T1000 (cell line): Measurements from ENCODE around the gene ICAM1.

Experiments used
- DNase-seq: peaks from one replicate; lab custom pipeline; 2025; ENCODE audit warnings: mixed read lengths; lab: John Stamatoyannopoulos, UW

ICAM1 gene

DNA sequence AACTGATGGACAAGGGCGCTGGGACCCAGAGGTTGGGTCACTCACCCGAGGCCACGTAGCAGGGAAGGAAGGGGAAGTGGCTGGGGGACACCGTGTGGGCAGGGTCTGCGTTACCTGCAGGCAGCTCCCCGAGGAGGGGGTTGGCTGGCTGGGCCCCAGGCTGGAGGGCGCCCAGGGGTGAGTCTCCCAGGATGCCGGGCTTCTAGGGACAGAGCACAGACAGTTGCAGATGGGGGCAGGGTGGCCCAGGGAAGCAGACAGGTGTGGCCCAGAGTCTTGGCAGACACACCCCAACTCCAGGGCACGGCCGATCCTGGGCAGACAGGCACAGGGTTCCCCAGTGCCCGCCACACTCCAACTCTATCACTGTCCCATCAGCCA, 50.5 kb downstream of the ICAM1 start:
- DNase-seq = no peak

- DNase-seq = no peak
These were observed 51.2 kb downstream of the ICAM1 start for GRCh38 chr19:10321874-10322835.

GRCh38 chr19:10325732-10326131, 54.8 kb downstream of the ICAM1 start:
- no peak for DNase-seq

- no peak for DNase-seq
These were observed 56.9 kb downstream of the ICAM1 start for GRCh38 chr19:10327793-10328192.

DNA sequence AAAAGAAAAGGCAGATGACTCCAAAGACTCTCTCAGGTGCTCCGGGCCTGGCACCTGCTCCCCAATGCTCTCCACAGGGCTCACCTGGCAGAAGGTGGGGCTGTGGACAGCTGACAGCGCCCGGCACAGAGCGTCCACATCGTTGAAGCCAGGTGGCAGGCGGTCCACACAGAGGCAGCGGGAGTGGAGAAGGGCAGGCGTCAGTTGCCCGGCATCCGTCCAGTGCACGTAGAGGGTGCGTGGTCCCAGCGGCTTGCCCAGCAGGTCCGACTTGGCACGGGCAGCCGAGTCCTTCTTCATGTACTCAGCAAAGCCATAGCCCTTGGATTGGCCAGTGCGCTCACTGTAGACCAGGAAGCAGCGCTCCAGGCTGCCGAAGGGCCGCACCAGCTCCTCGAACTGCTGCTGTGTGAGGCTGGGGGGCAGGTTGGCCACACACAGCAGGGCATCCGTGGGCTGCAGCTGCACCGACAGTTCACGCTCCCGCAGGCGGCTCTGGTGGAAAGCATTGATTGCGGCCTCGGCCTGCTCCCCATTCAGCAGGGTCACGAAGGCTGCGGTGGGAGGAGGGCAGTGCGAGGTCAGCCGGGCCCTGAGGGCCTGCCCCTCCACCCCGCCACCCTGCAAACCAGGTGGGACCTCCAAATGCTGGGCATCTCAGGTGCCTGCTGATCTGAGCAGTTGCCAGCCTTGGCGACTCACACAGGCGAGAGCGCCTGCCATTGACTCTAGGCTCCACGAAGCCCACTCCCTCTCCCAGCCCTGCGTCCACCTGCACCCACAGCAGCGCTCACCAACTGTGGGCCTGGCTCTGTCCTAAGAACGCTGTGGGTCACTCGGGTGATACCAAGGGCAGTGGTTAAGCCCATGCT, 57.9 kb downstream of the ICAM1 start:
- no peak for DNase-seq

DNA sequence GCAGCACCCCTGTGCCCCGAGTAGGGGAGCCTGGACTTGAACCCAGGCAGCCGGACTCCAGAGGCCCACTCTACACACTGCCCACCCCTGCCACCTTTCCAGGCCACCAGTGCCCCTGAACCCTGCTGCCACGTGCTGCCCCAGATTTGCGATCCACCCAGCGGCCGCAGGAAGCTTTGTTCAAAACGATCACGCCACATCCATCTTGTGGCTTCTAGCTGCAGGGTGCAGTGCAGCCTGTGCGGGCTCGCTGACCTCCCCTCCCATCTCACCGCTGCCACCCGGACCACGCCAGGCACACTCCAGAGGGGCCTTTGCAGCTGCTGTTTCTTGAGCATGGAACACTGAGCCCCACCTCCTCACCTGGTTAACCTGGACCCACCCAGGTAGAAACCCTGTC, 58.6 kb downstream of the ICAM1 start:
- no peak for DNase-seq

GRCh38 chr19:10332158-10332964, 61.4 kb downstream of the ICAM1 start:
- no peak for DNase-seq

- DNase-seq = peak; percentile 96
These were observed 62.2 kb downstream of the ICAM1 start, which contains the start of gene RAVER1 for GRCh38 chr19:10332965-10333757. RAVER1 (minus strand) TSS chr19:10333529; CDS start chr19:10333507, 22 bp downstream.

GRCh38 chr19:10333758-10334587, 63.1 kb downstream of the ICAM1 start:
- DNase-seq = no peak

GRCh38 chr19:10334588-10335351, 63.9 kb downstream of the ICAM1 start:
- peak; percentile 89 for DNase-seq

DNA sequence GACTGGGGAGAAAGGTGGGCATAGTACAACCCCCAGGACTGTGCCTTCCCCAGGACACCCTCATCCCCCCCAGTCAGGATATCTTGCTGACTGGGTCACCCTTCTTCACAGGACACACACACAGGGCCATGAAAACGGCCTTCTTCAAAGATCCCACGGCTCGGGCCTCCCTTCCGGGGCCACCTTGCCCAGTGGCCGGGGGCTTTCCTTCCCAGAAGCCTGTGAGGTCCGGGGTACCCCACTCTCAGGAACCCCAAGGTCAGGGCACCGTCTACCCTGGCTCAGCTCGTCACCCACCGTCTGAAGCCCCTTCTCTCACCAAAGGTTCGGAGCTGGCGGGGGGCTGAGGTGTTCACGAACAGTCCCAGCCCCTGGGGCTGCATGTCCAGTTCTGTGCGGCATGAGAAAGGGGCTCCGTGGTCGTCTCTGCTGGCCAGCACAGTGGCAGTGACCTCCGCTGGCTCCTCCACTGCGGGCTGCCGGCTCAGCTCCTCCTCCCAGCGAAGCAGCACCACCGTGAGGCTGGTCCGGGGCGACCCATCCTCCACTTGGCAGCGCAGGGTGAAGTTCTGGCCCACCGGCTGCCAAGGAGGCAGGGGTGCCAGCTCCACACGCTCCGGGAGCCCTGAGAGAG, 64.5 kb downstream of the ICAM1 start:
- DNase-seq = no peak
